A549 treated with AZD9567 at 1 μM for 4 hours (cell line): ENCODE results near the gene SLC6A7. TPM values are rescaled to one million over a fixed set of nuclear protein-coding genes. Genes with fewer than 3 reads are reported as not detected.

Experiments used
- total RNA-seq: library from RNA; stranded (reverse); fragments of 200-300 nt; extraction: Qiagen RNA extraction; gene quantifications from 5 replicates; pipeline ENCODE4 v1.2.3, GENCODE V29; 2022; ENCODE audit not compliant: insufficient read depth

SLC6A7 gene
- total RNA-seq: 0.02 to 0.06 TPM in 2 of 5 replicates, not detected in the others

DNA sequence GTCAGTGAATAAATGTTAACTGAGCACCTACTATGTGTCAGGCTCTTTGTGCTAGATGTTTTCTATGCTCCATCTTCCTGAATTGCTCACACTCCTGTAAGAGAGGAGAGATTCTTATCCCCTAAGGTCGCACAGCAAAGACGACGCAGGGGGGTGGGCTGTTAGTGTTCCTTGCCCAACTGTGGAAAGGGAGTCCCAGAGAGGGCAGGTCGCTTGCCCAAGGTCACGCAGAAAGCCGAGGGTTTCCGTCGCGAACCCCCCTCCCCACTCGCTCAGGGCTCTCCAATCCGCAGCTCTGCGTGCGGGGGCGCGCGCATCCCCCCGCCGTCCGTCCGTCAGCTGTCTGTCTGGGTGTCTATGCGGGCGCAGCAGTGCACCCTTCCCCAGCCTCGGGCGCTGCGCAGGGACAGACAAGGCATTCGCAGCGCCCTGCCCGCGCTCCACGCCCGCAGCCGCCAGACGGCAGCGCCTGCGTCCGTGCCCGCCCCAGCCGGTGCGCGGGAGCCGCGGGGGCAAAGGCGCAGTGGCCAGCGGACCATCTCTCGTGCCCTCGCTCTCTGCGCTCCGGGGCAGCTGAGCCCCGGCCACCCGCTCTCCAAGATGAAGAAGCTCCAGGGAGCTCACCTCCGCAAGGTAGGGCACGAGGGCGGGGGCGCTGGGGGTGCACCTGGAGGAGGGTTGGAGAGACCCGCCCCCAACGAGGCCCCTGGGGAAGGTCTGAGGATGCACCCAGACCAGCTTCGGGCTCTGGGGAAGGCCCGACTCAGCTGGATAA lies at the start of gene SLC6A7:
TSS of gene SLC6A7 (plus strand) at position 335 of the 775 bp plus-strand sequence. CDS start at position 601, 266 bp downstream.

GRCh38 chr5:150155258-150156026 lies 34.4 kb upstream of the SLC6A7 start, which contains the start of gene PDGFRB:
Gene PDGFRB (minus strand): TSS chr5:150155845. CDS start chr5:150137047, 18,798 bp downstream.

DNA sequence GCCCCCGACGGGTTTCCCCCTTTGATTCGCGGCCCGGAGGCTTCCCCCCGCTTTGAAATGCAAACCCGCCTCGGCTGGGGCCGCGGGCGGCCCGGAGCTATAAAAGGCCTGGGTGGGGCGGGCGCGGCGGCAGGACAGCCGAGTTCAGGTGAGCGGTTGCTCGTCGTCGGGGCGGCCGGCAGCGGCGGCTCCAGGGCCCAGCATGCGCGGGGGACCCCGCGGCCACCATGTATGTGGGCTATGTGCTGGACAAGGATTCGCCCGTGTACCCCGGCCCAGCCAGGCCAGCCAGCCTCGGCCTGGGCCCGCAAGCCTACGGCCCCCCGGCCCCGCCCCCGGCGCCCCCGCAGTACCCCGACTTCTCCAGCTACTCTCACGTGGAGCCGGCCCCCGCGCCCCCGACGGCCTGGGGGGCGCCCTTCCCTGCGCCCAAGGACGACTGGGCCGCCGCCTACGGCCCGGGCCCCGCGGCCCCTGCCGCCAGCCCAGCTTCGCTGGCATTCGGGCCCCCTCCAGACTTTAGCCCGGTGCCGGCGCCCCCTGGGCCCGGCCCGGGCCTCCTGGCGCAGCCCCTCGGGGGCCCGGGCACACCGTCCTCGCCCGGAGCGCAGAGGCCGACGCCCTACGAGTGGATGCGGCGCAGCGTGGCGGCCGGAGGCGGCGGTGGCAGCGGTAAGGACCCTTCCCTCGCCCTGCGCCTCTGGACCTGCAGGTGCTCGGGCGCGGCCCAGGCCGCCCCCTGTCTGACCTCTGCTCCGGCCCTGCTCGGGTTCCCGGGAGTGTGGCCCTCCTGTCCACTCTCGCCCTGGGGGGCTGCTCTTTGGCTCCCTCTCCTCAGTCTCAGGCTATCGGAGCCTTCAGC lies 23.0 kb upstream of the SLC6A7 start, which contains the start of gene CDX1:
TSS of gene CDX1 (plus strand) at position 129 of the 862 bp plus-strand sequence. CDS start at position 228, 99 bp downstream.

Other genes with a start within 250 kb of the SLC6A7 start
- 0.15 to 0.23 TPM (median 0.19 TPM) in 4 of 5 replicates, not detected in the other for gene PDE6A, start 245.3 kb upstream of the SLC6A7 start, total RNA-seq
- gene SLC26A2, start 229.3 kb upstream of the SLC6A7 start, total RNA-seq: 33.5 to 48.2 TPM (median 47.1 TPM) in 5 replicates
- 5.0 to 7.0 TPM (median 5.4 TPM) in 5 replicates for gene TIGD6, start 189.4 kb upstream of the SLC6A7 start, total RNA-seq
- 29.4 to 33.2 TPM (median 31.9 TPM) in 5 replicates for gene HMGXB3, start 189.3 kb upstream of the SLC6A7 start, total RNA-seq
- 0.07 to 0.14 TPM (median 0.12 TPM) in 4 of 5 replicates, not detected in the other for gene CSF1R, start 103.5 kb upstream of the SLC6A7 start, total RNA-seq
- gene PDGFRB, start 34.2 kb upstream of the SLC6A7 start, total RNA-seq: 0.14 to 0.47 TPM (median 0.37 TPM) in 4 of 5 replicates, not detected in the other
- not detected in 5 replicates for gene CDX1, start 23.3 kb upstream of the SLC6A7 start, total RNA-seq
- 0.50 to 2.3 TPM (median 0.83 TPM) in 5 replicates for gene CAMK2A, start 99.7 kb downstream of the SLC6A7 start, total RNA-seq
- gene ARSI, start 112.8 kb downstream of the SLC6A7 start, total RNA-seq: 24.7 to 28.6 TPM (median 26.6 TPM) in 5 replicates
- gene TCOF1, start 167.6 kb downstream of the SLC6A7 start, total RNA-seq: 57.1 to 74.5 TPM (median 69.6 TPM) in 5 replicates
- 0.09 to 0.17 TPM (median 0.10 TPM) in 4 of 5 replicates, not detected in the other for gene CD74, start 222.8 kb downstream of the SLC6A7 start, total RNA-seq